Breast epithelium (tissue), 4 donors: ENCODE data around the gene ANKRD33. TPM values are rescaled to one million over a fixed set of nuclear protein-coding genes. Genes with fewer than 3 reads are reported as not detected.

ENCODE experiments used
- DNase-seq, 2 donors: peaks; one replicate each; pipeline ENCODE4 v3.0.0-alpha.2; 2019; ENCODE audit warnings: low spot score in 2 of 2
- H3K27ac ChIP-seq, 2 donors: fragments of 200-600 bp; sonication (generic) in 1 of 2; one replicate each; pipeline ENCODE4 v1.5.1; 2016 to 2019; ENCODE audit warnings: mild to moderate bottlenecking in 1 of 2
- H3K27me3 ChIP-seq, 2 donors: fragments of 200-600 bp; sonication (generic) in 1 of 2; one replicate each; pipeline versions ENCODE4 v1.5.1 to v1.6.0; 2017 to 2019; ENCODE audit warnings: control low read depth in 1 of 2, mild to moderate bottlenecking in 1 of 2
- H3K36me3 ChIP-seq: fragments of 200-600 bp; one replicate; pipeline ENCODE4 v1.5.1; 2019
- H3K4me1 ChIP-seq, 2 donors: fragments of 200-600 bp; sonication (generic); one replicate each; pipeline ENCODE4 v1.5.1; 2016 to 2019; ENCODE audit warnings: control low read depth in 1 of 2
- H3K4me3 ChIP-seq, 3 donors: fragments of 200-600 bp; sonication (generic); 1 replicate in 2 of 3; 2 replicates in 1 of 3; pipeline ENCODE4 v1.5.1; 2016 to 2019; ENCODE audit warnings: mild to moderate bottlenecking in 3 of 3, moderate library complexity in 2 of 3
- H3K9me3 ChIP-seq, 2 donors: fragments of 200-600 bp; sonication (generic) in 1 of 2; one replicate each; pipeline ENCODE4 v1.5.1; 2016 to 2019; ENCODE audit warnings: control low read depth in 1 of 2
- POLR2A ChIP-seq: fragments of 450-650 bp; IDR thresholded peaks from one replicate; pipeline ENCODE4 v1.6.1; 2016; ENCODE audit warnings: antibody characterized with exemption, mild to moderate bottlenecking, moderate library complexity
- POLR2AphosphoS5 ChIP-seq, 3 donors: sonication (generic); formaldehyde crosslinking; IDR thresholded peaks; one replicate each; pipeline ENCODE4 v1.6.1; 2017; ENCODE audit warnings: antibody characterized with exemption in 3 of 3
- intact Hi-C: fragments of 100-400 bp; cut with DNase I; formaldehyde crosslinking; loops from one replicate; pipeline ENCODE4 v1.15.1; 2023; ENCODE audit warnings: low total_unique reads
- total RNA-seq, 3 donors: library from RNA; depleted of rRNA; stranded (reverse); fragments of >200 nt; gene quantifications; one replicate each; pipeline ENCODE4 v1.1.0, GENCODE V29; 2016
- TF ChIP-seq, protein P1 (sequence below), 3 donors: fragments of 450-650 bp; IDR thresholded peaks; one replicate each; pipeline ENCODE4 v1.5.1; 2016 to 2017; ENCODE audit warnings: antibody characterized with exemption in 3 of 3, mild to moderate bottlenecking in 3 of 3, moderate library complexity in 3 of 3

ANKRD33 gene
- total RNA-seq, 3 donors from 2014 or later, result not detected

DNA sequence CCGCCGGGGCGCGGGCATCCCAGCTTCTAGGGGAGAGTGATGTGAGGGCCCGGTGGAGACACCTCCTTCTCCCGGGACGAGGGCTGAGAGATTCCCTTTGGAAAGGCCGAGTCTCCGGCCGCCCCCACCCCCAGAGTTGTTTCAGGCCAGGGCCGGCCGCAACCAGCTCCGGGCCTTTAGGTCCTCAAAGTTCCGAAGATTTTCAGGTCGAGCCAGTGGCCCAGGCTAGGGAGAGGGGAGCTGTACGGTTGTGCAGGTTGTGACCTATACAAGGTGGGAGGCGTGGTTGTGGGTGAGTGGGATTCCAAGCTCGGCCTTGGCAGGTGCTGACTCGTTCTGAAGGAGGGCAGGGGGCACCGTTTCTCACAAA, 18.4 kb upstream of the ANKRD33 start:
- Histone ChIP-seq H3K36me3 (no peaks in the 10 kb centered on the region), H3K9me3 (no peaks in the 10 kb centered on the region), H3K4me1 (no peaks in the 10 kb centered on the region), H3K27ac (peak overlapping the region; percentile 60 to 76), H3K27me3 (no peaks in the 10 kb centered on the region), H3K4me3 (peak overlapping the region; percentile 35 to 70 (median 60))
- no peak for TF ChIP-seq POLR2AphosphoS5 (IDR thresholded peaks at IDR 0.05)
- TF ChIP-seq POLR2A, result no peak
- TF ChIP-seq, protein P1, sequence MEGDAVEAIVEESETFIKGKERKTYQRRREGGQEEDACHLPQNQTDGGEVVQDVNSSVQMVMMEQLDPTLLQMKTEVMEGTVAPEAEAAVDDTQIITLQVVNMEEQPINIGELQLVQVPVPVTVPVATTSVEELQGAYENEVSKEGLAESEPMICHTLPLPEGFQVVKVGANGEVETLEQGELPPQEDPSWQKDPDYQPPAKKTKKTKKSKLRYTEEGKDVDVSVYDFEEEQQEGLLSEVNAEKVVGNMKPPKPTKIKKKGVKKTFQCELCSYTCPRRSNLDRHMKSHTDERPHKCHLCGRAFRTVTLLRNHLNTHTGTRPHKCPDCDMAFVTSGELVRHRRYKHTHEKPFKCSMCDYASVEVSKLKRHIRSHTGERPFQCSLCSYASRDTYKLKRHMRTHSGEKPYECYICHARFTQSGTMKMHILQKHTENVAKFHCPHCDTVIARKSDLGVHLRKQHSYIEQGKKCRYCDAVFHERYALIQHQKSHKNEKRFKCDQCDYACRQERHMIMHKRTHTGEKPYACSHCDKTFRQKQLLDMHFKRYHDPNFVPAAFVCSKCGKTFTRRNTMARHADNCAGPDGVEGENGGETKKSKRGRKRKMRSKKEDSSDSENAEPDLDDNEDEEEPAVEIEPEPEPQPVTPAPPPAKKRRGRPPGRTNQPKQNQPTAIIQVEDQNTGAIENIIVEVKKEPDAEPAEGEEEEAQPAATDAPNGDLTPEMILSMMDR (IDR thresholded peaks at IDR 0.05), result no peak
- DNase-seq, result no peak
- intact Hi-C loops, result no loop called here

DNA sequence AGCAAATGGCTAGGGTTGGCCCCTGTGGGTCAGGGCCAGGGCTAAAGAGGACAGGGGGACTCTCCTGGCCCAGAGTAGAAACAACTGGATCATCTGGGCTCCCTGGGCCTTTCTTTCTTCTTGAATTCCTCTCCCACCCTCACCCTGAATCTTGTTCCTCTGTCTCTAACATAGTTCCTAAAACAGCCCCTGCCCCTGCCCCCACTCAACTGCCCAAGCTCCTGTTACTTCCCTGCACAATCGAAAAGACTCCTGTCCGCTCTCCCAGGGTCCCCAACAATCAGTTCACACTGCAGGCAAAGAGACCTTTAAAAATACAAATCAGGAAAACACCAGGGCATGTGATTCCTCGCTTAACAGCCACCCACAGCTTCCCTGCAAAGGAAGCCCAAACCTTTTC, 18.0 kb upstream of the ANKRD33 start:
- intact Hi-C loops, result no loop called here
- Histone ChIP-seq H3K27ac (peak overlapping the region; percentile 60 to 76), H3K4me1 (no peaks in the 10 kb centered on the region)

DNA sequence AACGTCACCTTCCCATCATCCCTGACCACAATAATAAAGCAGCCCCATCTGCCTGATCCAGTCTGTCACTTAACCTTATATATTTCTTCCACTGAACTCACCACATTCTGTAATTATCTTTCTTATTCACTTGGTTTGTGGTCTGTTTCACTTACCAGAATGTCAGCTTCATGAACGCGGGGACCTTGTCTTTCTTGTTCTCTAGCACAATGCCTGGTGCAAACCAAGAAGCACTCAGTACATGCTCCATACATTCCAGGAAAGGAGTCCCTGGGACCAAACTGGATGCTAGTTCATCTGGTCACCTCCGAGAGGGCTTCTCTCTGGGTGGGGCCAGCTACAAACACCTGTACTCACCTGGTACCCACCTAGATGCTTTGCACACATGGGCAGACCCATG, 17.4 kb upstream of the ANKRD33 start:
- DNase-seq, result no peak
- TF ChIP-seq POLR2AphosphoS5 (IDR thresholded peaks at IDR 0.05) (no peak), POLR2A (no peak)
- TF ChIP-seq, protein P1 (IDR thresholded peaks at IDR 0.05), result no peak
- Histone ChIP-seq H3K9me3 (no peaks in the 10 kb centered on the region), H3K27me3 (no peaks in the 10 kb centered on the region), H3K4me3 (no peak overlapping the region), H3K36me3 (no peaks in the 10 kb centered on the region), H3K27ac (peak overlapping the region in 1 of 2 donors; percentile 76), H3K4me1 (no peaks in the 10 kb centered on the region)
- intact Hi-C loops, result no loop called here

More for the DNA sequence above, 18.0 kb upstream of the ANKRD33 start:
- H3K4me3 ChIP-seq, result peak overlapping the region in 2 of 3 donors; percentile 60 to 70
- no peak for DNase-seq
- TF ChIP-seq POLR2A (no peak), POLR2AphosphoS5 (IDR thresholded peaks at IDR 0.05) (no peak)
- TF ChIP-seq, protein P1 (IDR thresholded peaks at IDR 0.05), result no peak
- H3K27me3 ChIP-seq, result no peaks in the 10 kb centered on the region
- H3K36me3 ChIP-seq, result no peaks in the 10 kb centered on the region
- no peaks in the 10 kb centered on the region for H3K9me3 ChIP-seq

DNA sequence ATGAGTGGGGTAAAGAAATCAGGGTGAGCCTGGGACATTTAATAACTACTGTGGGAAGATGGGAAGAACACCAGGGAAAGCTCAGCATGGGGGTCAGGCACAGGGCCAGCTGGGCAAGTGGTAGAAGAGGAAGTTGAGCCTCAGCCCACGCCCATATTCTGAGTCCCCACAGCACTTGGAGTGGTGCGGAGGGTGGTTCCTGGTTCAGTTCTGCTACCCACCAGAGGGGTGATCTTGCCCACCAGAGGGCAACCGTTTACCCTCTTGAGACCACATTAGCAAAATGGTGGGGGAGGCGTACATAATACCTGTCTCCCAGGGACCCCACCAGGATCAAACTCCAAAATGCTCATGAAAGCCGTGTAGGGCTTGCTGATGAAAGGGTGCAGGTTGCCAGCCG, 16.8 kb upstream of the ANKRD33 start:
- H3K4me3 ChIP-seq, result no peak overlapping the region
- H3K4me1 ChIP-seq, result no peaks in the 10 kb centered on the region
- no peaks in the 10 kb centered on the region for H3K27me3 ChIP-seq
- TF ChIP-seq, protein P1 (IDR thresholded peaks at IDR 0.05), result no peak
- TF ChIP-seq POLR2A (no peak), POLR2AphosphoS5 (IDR thresholded peaks at IDR 0.05) (no peak)
- H3K36me3 ChIP-seq, result no peaks in the 10 kb centered on the region
- no peak for DNase-seq
- no peaks in the 10 kb centered on the region for H3K9me3 ChIP-seq
- no peak overlapping the region for H3K27ac ChIP-seq
- intact Hi-C loops, result no loop called here

DNA sequence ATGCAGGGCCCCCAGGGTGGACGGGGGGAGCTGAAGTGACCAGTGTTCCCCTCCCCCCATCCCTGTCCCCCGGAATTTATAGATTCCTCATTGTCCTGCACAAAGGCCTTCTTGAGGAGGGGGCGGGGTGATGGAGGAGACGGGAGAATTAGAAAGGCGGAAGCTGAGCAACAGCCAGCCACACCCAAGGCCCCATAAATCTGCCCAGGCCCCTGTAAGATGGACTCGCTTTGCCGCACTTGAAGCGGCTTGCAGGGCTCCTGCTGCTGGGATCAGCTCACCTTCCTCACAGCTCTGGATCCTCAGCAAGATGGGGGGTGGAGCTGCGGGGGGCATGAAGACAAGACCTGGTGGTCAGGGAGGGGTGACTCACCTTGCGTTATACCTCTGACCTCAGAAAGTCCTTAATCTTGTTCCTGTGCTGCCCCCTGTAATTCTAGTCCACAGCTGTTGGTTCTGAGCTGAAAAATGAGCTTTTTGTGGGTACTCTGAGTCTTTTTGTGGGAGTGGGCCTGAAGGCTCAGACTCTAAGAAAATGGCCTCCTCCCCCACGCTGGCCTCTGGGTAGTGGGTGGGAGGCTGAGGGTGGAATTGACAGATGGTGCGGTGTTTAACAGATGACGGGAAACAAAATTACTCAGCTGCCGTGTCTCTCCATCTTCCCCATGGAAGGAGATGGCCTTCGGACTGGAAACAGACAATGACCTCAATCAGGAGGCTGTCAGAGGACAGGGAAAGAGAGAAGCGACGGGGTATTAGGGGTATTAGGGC, 15.8 kb upstream of the ANKRD33 start:
- Histone ChIP-seq H3K9me3 (no peaks in the 10 kb centered on the region), H3K27ac (no peak overlapping the region), H3K36me3 (no peaks in the 10 kb centered on the region), H3K4me1 (no peaks in the 10 kb centered on the region), H3K27me3 (no peaks in the 10 kb centered on the region), H3K4me3 (no peak overlapping the region)
- intact Hi-C loops, result no loop called here
- TF ChIP-seq, protein P1 (IDR thresholded peaks at IDR 0.05), result no peak
- TF ChIP-seq POLR2A, result no peak
- no peak for TF ChIP-seq POLR2AphosphoS5 (IDR thresholded peaks at IDR 0.05)
- no peak for DNase-seq
